ENCODE results near the gene NSD1.
"Not testable (repeated sequence)": the region's sequence is repeated elsewhere in the genome, so short reads cannot be mapped to it uniquely, and the experiment has no call there.

Gene NSD1

GRCh38 chr5:177124486-177124991 lies 9.0 kb upstream of the NSD1 start:
- in situ Hi-C loops (cut with MboI; ENCODE audit: low sequenced_read_pairs) = no loop called here

DNA sequence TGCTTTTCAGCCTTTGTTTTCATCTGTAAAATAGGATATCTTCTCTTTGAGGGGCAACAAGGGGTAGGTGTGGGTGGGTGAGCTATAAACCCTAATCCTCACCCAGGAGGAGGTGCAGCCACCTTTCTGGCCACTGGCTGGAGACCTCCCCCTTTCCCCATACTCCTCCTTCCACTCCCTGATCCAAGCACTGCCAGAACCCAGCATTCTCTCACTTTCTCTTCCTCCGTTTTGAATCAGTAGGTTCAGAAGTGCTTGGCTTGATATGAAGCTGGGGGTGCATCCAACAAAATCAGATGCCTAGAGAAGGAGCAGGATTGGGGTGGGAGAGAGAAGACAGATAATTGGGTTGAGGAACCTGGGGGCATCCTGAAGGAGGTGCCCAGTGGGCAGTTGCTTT lies 6.8 kb upstream of the NSD1 start:
- in situ Hi-C loops (cut with MboI; ENCODE audit: low sequenced_read_pairs) = no loop called here

- in situ Hi-C loops (cut with MboI; ENCODE audit: low sequenced_read_pairs) = no loop called here
Measured at GRCh38 chr5:177128551-177128981, 5.0 kb upstream of the NSD1 start.

GRCh38 chr5:177130211-177131018 lies 3.2 kb upstream of the NSD1 start:
- in situ Hi-C loops (cut with MboI; ENCODE audit: low sequenced_read_pairs) = no loop called here

DNA sequence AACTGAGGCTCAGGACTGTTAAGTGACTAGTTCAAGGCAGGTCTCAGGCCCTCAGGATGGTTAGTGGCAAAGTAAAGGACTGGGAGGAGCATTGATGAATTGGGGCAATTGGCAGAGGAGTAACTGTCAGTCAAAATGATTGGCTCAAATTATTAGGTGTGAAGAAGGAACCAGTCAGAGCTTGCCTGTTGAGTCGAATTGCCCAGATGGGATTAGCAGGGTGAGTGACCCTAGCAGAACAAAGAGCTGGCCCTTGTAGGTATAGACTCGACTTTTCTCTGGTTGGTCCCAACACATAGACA lies 2.6 kb upstream of the NSD1 start:
- in situ Hi-C loops (cut with MboI; ENCODE audit: low sequenced_read_pairs) = no loop called here

DNA sequence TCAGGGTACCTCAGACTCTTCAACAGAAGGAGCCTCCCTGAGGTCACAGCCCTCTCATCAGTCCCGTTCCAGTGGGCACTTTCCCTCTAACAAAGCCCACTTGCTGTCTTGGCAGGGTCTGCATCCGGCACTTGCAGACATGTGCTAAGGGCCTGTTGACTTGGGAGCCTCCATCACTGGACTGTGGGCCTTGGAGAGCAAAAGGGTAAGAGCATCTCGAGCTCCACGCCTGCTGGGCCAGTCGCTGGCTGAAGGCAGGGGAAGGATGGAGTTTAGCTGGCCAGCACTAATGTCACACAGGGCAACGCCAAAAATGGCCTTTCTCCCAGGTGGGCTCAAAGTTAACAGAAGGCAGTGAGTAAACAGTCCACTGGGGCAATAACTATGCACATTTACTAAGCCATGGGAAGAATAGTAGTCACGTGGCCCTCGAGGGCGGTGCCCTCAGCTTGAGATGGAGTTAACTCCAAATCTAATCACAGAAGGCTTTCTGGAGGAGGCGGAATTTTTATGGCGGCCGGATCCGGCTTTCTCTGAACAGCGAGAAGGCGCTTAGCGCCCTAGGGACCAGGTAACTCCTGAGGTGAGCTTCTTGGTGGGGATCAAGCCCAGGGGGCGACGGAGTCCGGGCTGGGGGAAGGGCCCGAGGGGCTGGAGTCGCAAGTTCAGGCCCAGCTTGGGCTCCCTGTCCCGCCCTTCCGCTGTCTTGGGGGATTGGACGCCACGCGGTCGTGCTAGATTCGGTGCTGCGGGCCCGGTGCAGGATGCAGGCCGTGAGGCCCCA lies 2.0 kb upstream of the NSD1 start:
- in situ Hi-C loops (cut with MboI; ENCODE audit: low sequenced_read_pairs) = no loop called here

GRCh38 chr5:177132136-177133095 lies 1.2 kb upstream of the NSD1 start:
- in situ Hi-C loops (cut with MboI; ENCODE audit: low sequenced_read_pairs) = no loop called here

DNA sequence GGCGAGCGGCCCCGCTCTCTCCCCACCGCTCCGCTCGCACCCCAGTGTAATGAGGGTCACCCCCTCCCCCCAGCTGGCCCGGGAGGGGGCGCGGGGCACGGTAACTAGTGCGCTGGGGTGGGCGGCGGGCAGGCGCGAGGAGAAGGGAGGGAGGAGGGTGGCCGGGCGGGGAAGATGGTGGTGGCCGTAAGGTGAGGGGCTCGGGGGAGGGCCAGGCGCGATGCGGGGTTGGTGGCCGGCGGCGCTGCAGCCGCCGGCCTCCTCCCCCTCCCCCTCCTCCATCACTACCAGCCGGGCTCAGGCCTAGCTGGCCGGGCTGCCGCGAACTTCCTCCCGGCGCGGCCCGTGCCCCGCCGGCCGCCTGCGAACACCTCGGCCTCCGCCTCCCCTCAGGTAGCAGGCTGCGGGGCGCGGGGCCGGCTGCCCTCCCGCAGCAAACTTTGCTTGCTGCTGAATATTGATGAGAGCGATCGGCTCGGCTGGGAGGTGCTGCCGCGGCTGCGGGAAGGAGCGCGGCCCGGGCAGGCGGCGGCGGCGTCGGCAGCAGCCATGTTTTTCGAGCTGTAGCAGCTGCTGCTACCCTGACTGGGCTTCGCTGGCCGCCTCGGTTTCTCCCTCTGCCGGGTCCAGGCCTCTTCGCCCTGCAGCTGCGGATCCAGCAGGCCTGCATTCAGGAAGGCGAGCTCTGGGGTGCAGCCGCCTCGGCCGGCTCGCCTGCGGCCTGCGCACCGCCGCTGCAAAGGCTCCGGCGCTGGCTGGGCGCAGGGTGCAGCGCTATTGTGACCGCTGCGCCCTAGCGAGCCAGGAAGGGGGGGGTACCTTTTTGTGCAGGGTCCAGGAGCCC lies 502 bp downstream of the NSD1 start:
- in situ Hi-C loops (cut with MboI; ENCODE audit: low sequenced_read_pairs) = no loop called here

DNA sequence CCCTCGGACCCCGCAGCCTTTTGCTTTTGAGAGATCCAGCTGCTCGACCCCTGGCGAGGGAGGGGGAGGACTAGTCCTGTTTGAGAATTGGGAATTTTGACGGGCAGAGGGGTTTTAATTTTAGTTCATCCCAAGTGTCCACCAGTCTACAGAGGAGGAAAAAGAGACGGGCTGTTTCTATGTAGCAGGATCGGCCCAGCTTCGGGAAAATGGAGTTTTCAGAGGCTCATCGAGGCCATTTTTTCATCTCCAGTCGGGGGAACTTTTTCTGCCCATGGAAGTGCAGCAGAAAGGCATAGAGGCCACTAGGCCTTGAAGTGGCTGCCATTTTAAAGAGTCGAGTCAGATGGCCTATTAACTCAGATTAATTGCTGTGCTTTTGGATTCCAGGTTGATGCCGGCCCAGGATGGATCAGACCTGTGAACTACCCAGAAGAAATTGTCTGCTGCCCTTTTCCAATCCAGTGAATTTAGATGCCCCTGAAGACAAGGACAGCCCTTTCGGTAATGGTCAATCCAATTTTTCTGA lies 1.2 kb downstream of the NSD1 start:
- in situ Hi-C loops (cut with MboI; ENCODE audit: low sequenced_read_pairs) = no loop called here

DNA sequence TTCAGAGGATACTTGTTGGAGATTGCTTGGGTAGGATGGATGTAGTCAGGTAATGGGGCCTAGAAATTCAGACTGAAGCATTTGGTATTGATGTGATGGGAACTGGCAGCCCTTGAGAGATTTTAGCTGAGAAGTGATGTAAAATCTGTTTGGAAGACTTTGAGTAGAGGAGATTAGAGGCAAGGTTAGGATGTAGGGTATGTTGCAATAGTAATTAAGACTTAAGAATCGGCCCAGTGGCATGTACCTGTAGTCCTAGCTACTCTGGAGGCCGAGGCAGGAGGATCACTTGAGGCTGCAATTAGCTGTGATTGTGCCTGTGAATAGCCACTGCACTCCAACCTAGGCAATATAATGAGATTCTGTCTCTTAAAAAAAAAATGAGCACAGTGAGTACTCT lies 6.7 kb downstream of the NSD1 start:
- in situ Hi-C loops (cut with MboI; ENCODE audit: low sequenced_read_pairs) = no loop called here

DNA sequence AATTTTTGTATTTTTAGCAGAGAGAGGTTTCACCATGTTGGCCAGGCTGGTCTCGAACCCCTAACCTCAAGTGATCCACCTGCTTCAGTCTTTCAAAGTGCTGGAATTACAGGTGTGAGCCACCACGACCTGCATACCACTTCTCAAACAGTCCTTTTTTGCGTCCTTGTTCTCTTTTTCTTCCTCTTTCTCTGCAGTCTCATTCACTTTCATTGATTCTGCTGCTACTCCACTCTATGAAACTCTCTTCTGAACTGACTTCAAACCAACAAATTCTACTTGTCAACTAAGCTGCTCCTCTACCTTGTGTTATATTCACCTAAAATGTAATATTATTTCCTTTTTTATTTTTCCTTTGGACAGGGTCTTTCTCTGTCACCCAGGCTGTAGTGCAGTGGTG lies 7.9 kb downstream of the NSD1 start:
- in situ Hi-C loops (cut with MboI; ENCODE audit: low sequenced_read_pairs) = no loop called here

DNA sequence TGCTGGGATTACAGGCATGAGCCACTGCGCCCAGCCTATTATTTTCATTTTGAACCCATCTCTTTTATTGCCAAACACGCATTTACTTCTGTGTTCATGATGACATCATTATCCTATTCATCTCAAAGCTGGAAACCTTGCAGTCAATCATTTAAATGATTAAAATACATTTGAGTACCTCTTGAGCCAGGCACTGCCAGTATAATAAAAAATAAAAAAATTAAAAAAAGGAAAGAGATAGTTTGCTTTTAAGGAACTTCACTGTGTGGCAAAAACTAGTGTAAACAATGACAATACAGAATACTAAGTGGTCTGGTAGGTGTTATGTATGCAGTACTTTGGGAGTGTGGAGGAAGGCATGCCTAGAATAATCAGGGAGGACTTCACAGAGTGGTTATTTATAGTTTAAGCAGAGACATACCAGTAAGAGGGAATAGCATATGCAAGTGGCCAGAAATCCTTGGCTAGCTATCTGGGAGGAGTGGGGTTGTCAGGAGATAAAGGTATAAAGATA lies 8.6 kb downstream of the NSD1 start:
- in situ Hi-C loops (cut with MboI; ENCODE audit: low sequenced_read_pairs) = no loop called here

DNA sequence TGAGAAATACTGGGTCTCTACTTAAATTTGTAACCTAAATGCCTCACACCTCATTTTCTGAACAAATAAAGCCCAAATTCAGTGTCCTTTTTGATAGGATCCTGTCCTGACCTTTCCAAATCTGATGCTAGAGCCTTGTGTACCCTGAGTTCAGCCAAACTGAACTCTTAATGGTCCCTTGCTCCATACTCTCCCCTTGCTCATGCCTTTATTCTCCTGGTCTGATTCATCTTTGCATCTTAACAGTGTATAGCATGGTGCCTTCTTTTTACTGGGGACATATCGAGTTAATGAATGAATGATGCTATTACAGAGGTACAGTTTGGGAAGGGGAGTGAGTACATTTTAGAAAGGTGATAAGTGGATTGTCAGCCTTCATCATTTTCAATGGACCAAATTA lies 9.2 kb downstream of the NSD1 start:
- in situ Hi-C loops (cut with MboI; ENCODE audit: low sequenced_read_pairs) = no loop called here

DNA sequence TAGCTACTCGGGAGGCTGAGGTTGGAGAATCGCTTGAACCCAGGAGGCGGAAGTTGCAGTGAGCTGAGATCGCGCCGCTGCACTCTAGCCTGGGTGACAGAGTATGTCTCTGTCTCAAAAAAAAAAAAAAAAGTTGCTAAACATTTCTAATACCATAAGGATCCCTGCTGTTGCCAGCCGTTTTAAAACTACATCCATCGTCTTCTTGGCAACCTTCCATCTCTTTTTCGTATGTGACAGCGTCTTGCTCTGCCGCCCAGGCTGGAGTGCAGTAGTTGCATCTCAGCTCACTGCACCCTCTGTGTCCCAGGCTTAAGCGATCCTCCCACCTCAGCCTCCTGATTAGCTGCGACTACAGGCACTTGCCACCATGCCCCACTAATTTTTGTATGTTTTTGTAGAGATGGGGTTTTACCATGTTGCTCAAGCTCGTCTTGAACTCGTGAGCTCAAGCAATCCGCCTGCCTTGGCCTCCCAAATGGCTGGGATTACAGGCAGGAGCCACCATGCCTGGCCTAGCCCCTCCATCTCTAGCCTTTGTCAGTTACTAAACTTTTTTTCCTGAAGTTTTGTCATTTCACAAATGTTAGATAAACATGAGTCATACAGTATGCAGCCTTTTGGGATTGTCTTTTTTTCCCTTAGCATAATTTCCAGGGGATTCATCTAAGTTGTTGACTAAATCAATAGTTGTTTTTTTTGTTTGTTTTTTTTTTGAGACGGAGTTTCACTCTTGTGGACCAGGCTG lies 13.5 kb downstream of the NSD1 start:
- in situ Hi-C loops (cut with MboI; ENCODE audit: low sequenced_read_pairs) = no loop called here

DNA sequence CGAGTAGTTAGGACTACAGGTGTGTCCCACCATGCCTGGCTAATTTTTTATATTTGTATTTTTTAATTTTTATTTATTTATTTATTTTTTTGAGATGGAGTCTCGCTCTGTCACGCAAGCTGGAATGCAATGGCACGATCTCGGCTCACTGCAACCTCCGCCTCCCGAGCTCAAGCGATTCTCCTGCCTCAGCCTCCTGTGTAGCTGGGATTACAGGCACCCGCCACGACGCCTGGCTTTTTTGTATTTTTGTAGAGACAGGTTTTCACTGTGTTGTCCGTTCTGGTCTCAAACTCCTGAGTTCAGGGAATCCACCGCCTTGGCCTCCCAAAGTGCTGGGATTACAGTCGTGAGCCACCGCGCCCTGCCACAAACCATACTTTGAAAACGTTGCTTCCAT lies 16.5 kb downstream of the NSD1 start:
- in situ Hi-C loops (cut with MboI; ENCODE audit: low sequenced_read_pairs) = not testable (repeated sequence)

GRCh38 chr5:177154003-177154643 lies 20.6 kb downstream of the NSD1 start:
- in situ Hi-C loops (cut with MboI; ENCODE audit: low sequenced_read_pairs) = no loop called here

DNA sequence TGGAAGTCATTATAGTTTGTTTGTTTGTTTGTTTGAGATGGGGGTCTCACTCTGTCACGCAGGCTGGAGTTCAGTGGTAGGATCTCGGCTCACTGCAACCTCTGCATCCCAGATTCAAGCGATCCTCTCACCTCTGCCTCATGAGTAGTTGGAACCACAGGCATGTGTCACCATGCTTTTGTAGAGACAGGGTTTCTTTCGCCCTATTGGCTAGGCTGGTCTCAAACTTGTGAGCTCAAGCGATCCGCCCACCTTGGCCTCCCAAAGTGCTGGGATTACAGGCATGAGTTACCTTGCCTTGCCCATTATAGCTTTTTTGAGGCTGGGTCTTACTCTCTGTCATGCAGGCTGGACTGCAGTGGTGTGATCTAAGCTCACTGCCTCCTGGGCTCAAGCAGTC lies 28.8 kb downstream of the NSD1 start:
- in situ Hi-C loops (cut with MboI; ENCODE audit: low sequenced_read_pairs) = no loop called here

- in situ Hi-C loops (cut with MboI; ENCODE audit: low sequenced_read_pairs) = no loop called here
Measured at GRCh38 chr5:177163500-177163899, 29.9 kb downstream of the NSD1 start.

DNA sequence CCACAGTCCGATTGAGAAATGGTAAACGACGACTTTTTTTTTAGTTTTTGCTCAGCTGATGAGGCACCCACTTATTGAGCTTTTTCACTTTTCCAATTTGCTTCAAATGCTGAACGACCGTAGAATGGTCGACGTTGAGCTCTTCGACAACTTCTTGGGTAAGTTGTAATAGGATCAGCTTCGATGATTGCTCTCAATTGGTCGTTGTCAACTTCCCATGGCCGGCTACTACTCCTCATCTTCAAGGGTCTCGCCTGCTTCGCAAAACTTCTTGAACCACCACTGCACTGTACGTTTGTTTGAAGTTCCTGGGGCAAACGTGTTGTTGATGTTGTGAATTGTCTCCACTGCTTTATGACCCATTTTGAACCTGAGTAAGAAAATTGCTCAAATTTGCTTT lies 35.7 kb downstream of the NSD1 start:
- in situ Hi-C loops (cut with MboI; ENCODE audit: low sequenced_read_pairs) = no loop called here

All from HL-60/S4 treated with retinoic acid at 250 ng/mL for 4 days and 3 days (cell line).